Adrenal gland (tissue), 19 donors: ENCODE data around the gene C2orf49. TPM values are rescaled to one million over a fixed set of nuclear protein-coding genes. Genes with fewer than 3 reads are reported as not detected.

Source experiments
- DNase-seq, 7 donors: peaks; one replicate each; pipeline ENCODE4 v3.0.0-alpha.2; 2019 to 2020
- H3K27ac ChIP-seq, 5 donors: fragments of 200-600 bp; sonication (generic) in 4 of 5; 1 replicate in 3 of 5; 2 replicates in 2 of 5; pipeline versions ENCODE4 v1.5.1 to v1.8.0; 2016 to 2020; ENCODE audit warnings: mild to moderate bottlenecking in 1 of 5
- H3K27me3 ChIP-seq: fragments of 200-600 bp; 2 replicates; pipeline ENCODE4 v1.8.0; 2021
- H3K36me3 ChIP-seq, 2 donors: fragments of 200-600 bp; replicated peaks in 1 of 2; 1 replicate in 1 of 2; 2 replicates in 1 of 2; pipeline versions ENCODE4 v1.5.1 to v1.8.0; 2018 to 2022
- H3K4me1 ChIP-seq, 2 donors: fragments of 200-600 bp; replicated peaks in 1 of 2; 1 replicate in 1 of 2; 2 replicates in 1 of 2; pipeline versions ENCODE4 v1.5.1 to v1.8.0; 2018 to 2021
- H3K4me3 ChIP-seq, 4 donors: fragments of 200-600 bp; sonication (generic) in 3 of 4; one replicate each; pipeline ENCODE4 v1.5.1; 2016 to 2018
- H3K9me3 ChIP-seq, 3 donors: fragments of 200-600 bp; sonication (generic) in 1 of 3; replicated peaks in 1 of 3; 1 replicate in 2 of 3; 2 replicates in 1 of 3; pipeline versions ENCODE4 v1.5.1 to v1.8.0; 2016 to 2021
- CTCF ChIP-seq, 6 experiments: fragments of 450-650 bp in 4 of 6; fragments of 200-600 bp in 2 of 6; sonication (generic) in 1 of 6; IDR thresholded peaks; 1 replicate in 5 of 6; 2 replicates in 1 of 6; pipeline versions ENCODE4 v1.5.1 to v1.8.0; 2016 to 2021; ENCODE audit warnings: antibody characterized with exemption in 6 of 6, mild to moderate bottlenecking in 2 of 6, moderate library complexity in 1 of 6
- POLR2A ChIP-seq, 2 donors: fragments of 450-650 bp; IDR thresholded peaks; one replicate each; pipeline ENCODE4 v1.6.1; 2017; ENCODE audit warnings: antibody characterized with exemption in 2 of 2, mild to moderate bottlenecking in 2 of 2, moderate library complexity in 1 of 2
- WGBS, 4 donors: extraction: QIAGEN DNeasy Blood & Tissue Kit in 2 of 4; methylation state at CpG; one replicate each; pipeline versions ENCODE4 v1.1.5 to v1.1.7; 2013 to 2017; 5-methylcytosine and 5-hydroxymethylcytosine counted together
- intact Hi-C, 2 donors: fragments of 100-400 bp; cut with DNase I; formaldehyde crosslinking; loops; one replicate each; pipeline versions ENCODE4 v1.14.1 to v1.15.0; 2022 to 2023
- long read RNA-seq, 10 donors: library from polyadenylated mRNA in 3 of 10; unstranded in 2 of 10; stranded (forward) in 1 of 10; transcript quantifications; one replicate each; pipeline ENCODE4 v2.0.0 and lab custom pipeline, GENCODE V29; 2021 to 2026
- polyA plus RNA-seq, 3 donors: library from polyadenylated mRNA; stranded (reverse); fragments of 200-250 nt in 2 of 3; fragments of 350-450 nt in 1 of 3; fragmentation: Illumina TruSeq in 1 of 3; extraction: RNeasy Lipid Tissue Mini Kit (QIAGEN cat#74804) in 1 of 3; gene quantifications; one replicate each; pipeline ENCODE4 v1.2.3, GENCODE V29; 2013 to 2014
- total RNA-seq, 9 donors: library from RNA; depleted of rRNA in 4 of 9; stranded (reverse); fragments of >200 nt in 4 of 9; fragments of 120-200 nt in 1 of 9; fragmentation: NEBNext Ultra II Directional in 1 of 9; extraction: Animal tissue kit (Norgen Biotek cat#: 25700) in 1 of 9; gene quantifications; one replicate each; pipeline versions ENCODE4 v1.1.0 to v1.2.4, GENCODE V29; 2013 to 2023
- donor health status: healthy with polysubstance abuse.
- donor health status: Bipolar disorder and iron deficiency.
- donor health status: DM: yes; HTN: yes; CAD: no.
- donor health status: DM: no; HTN: no; CAD: no.
- donor health status: DM: no; HTN: no; CAD: no.
- donor health status: DM: yes; HTN: yes; CAD: no.

C2orf49 gene
- total RNA-seq (10 to 100 TPM in 7 of 9 donors, 1 to 10 TPM in 2; 9.3 to 18.6 (median 15.8) TPM), polyA plus RNA-seq (10 to 100 TPM in 1 of 3 donors, 1 to 10 TPM in 2; 5.9 to 17.8 (median 7.4) TPM)
- long read RNA-seq, donor 1, full-length matches to known transcripts: 8 of 8 reads
- long read RNA-seq, donor 1, partial matches to known transcripts: 0 of 8 reads
- long read RNA-seq, donor 1, other reads (novel, unspliced or antisense): 0 of 8 reads
- long read RNA-seq, donor 2, full-length matches to known transcripts: 4 of 4 reads
- long read RNA-seq, donor 2, partial matches to known transcripts: 0 of 4 reads
- long read RNA-seq, donor 2, other reads (novel, unspliced or antisense): 0 of 4 reads
- long read RNA-seq, donor 3, full-length matches to known transcripts: 2 of 2 reads
- long read RNA-seq, donor 3, partial matches to known transcripts: 0 of 2 reads
- long read RNA-seq, donor 3, other reads (novel, unspliced or antisense): 0 of 2 reads
- long read RNA-seq, donor 4, full-length matches to known transcripts: 4 of 6 reads
- long read RNA-seq, donor 4, partial matches to known transcripts: 1 of 6 reads
- long read RNA-seq, donor 4, other reads (novel, unspliced or antisense): 1 of 6 reads
- long read RNA-seq, donor 5, full-length matches to known transcripts: 16 of 24 reads
- long read RNA-seq, donor 5, partial matches to known transcripts: 4 of 24 reads
- long read RNA-seq, donor 5, other reads (novel, unspliced or antisense): 4 of 24 reads
- long read RNA-seq, donor 6, full-length matches to known transcripts: 3 of 4 reads
- long read RNA-seq, donor 6, partial matches to known transcripts: 0 of 4 reads
- long read RNA-seq, donor 6, other reads (novel, unspliced or antisense): 1 of 4 reads
- long read RNA-seq, donor 7, full-length matches to known transcripts: 2 of 2 reads
- long read RNA-seq, donor 7, partial matches to known transcripts: 0 of 2 reads
- long read RNA-seq, donor 7, other reads (novel, unspliced or antisense): 0 of 2 reads
- long read RNA-seq, donor 8, full-length matches to known transcripts: 3 of 3 reads
- long read RNA-seq, donor 8, partial matches to known transcripts: 0 of 3 reads
- long read RNA-seq, donor 8, other reads (novel, unspliced or antisense): 0 of 3 reads
- long read RNA-seq, donor 9, full-length matches to known transcripts: 5 of 5 reads
- long read RNA-seq, donor 9, partial matches to known transcripts: 0 of 5 reads
- long read RNA-seq, donor 9, other reads (novel, unspliced or antisense): 0 of 5 reads
- long read RNA-seq, donor 10, full-length matches to known transcripts: 2 of 2 reads
- long read RNA-seq, donor 10, partial matches to known transcripts: 0 of 2 reads
- long read RNA-seq, donor 10, other reads (novel, unspliced or antisense): 0 of 2 reads

GRCh38 chr2:105337122-105338019 lies at the start of gene C2orf49:
TSS of gene C2orf49 (plus strand) at chr2:105337540. CDS start at chr2:105337588, 48 bp downstream.
- TF ChIP-seq CTCF (IDR thresholded peaks at IDR 0.05): no peak
- TF ChIP-seq POLR2A (IDR thresholded peaks at IDR 0.05): peak in 1 of 2 donors; percentile 39

GRCh38 chr2:105287692-105288091 lies 49.6 kb upstream of the C2orf49 start:
- peak in 5 of 6 experiments; percentile 10 to 44 (median 34) for TF ChIP-seq CTCF (IDR thresholded peaks at IDR 0.05)
- TF ChIP-seq POLR2A (IDR thresholded peaks at IDR 0.05): no peak
- H3K36me3 ChIP-seq: peaks cover 0 to 51% of the 10 kb centered on the region in 2 donors
- no peaks in the 10 kb centered on the region for H3K27me3 ChIP-seq
- 57 to 68% (median 65%) methylated on average over 5 of the region's 5 CpGs for WGBS, 4 donors
- peak in 3 of 7 donors; percentile 32 to 47 (median 39) for DNase-seq
- H3K9me3 ChIP-seq: no peaks in the 10 kb centered on the region
- no peak overlapping the region for H3K4me3 ChIP-seq
- H3K27ac ChIP-seq: no peak overlapping the region
- intact Hi-C loops: no loop called here
- H3K4me1 ChIP-seq: no peaks in the 10 kb centered on the region

More at GRCh38 chr2:105337122-105338019, at the start of gene C2orf49:
- no peaks in the 10 kb centered on the region for H3K27me3 ChIP-seq
- intact Hi-C loops: no loop called here
- DNase-seq: peak; percentile 86 to 94 (median 88)
- H3K4me3 ChIP-seq: peak within 1 kb of the TSS; percentile 36 to 86 (median 63)
- H3K9me3 ChIP-seq: no peaks in the 10 kb centered on the region
- peak within 1 kb of the TSS; percentile 86 to 99 (median 92) for H3K27ac ChIP-seq
- H3K4me1 ChIP-seq: peaks cover 12 to 24% of the 10 kb centered on the region in 2 donors
- peaks cover 0 to 18% of the 10 kb centered on the region in 2 donors for H3K36me3 ChIP-seq
- 0 to 1% (median 0%) methylated on average over 35 to 58 of the region's 58 CpGs for WGBS, 4 donors

GRCh38 chr2:105288133-105288532 lies 49.2 kb upstream of the C2orf49 start:
- intact Hi-C loops: no loop called here
- Histone ChIP-seq H3K9me3 (no peaks in the 10 kb centered on the region), H3K27ac (no peak overlapping the region), H3K4me1 (no peaks in the 10 kb centered on the region), H3K27me3 (no peaks in the 10 kb centered on the region), H3K4me3 (no peak overlapping the region), H3K36me3 (peaks cover 0 to 51% of the 10 kb centered on the region in 2 donors)
- TF ChIP-seq POLR2A (IDR thresholded peaks at IDR 0.05) (no peak), CTCF (IDR thresholded peaks at IDR 0.05) (no peak)
- DNase-seq: no peak
- 91 to 96% (median 93%) methylated on average over 7 of the region's 7 CpGs for WGBS, 4 donors
